ENCODE measurements around the gene GATAD1. TPM values are rescaled to one million over a fixed set of nuclear protein-coding genes. Genes with fewer than 3 reads are reported as not detected.

The GATAD1 gene
- total RNA-seq, 2 donors from 2014 or later: 12.4 to 15.4 TPM

DNA sequence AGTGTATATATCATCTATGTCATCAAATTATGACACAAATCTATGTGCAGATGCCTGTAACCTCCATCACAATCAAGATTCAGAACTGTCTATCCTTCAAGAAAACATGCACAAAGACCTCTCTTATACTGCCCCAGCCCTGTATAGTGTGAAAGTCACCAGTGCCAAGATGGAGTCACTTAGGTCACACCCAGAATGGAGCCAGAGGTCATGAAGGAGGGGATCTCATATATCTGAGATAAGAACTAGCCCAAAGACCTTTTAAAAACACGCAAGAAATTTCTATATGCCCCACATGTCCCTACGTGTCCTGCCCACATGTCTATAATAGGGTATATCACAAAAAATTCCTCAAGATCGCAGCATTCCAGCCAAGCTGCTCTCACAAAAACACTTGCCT, 20.1 kb upstream of the GATAD1 start:
- TF ChIP-seq, protein P1, sequence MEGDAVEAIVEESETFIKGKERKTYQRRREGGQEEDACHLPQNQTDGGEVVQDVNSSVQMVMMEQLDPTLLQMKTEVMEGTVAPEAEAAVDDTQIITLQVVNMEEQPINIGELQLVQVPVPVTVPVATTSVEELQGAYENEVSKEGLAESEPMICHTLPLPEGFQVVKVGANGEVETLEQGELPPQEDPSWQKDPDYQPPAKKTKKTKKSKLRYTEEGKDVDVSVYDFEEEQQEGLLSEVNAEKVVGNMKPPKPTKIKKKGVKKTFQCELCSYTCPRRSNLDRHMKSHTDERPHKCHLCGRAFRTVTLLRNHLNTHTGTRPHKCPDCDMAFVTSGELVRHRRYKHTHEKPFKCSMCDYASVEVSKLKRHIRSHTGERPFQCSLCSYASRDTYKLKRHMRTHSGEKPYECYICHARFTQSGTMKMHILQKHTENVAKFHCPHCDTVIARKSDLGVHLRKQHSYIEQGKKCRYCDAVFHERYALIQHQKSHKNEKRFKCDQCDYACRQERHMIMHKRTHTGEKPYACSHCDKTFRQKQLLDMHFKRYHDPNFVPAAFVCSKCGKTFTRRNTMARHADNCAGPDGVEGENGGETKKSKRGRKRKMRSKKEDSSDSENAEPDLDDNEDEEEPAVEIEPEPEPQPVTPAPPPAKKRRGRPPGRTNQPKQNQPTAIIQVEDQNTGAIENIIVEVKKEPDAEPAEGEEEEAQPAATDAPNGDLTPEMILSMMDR (IDR thresholded peaks at IDR 0.05): no peak
- Histone ChIP-seq H3K27ac (no peak overlapping the region), H3K9me3 (no peaks in the 10 kb centered on the region)

GRCh38 chr7:92432299-92432946, 14.9 kb upstream of the GATAD1 start:
- Histone ChIP-seq H3K36me3 (no peaks in the 10 kb centered on the region), H3K4me1 (no peaks in the 10 kb centered on the region), H3K4me3 (no peak overlapping the region), H3K27ac (no peak overlapping the region), H3K27me3 (no peaks in the 10 kb centered on the region), H3K9me3 (no peaks in the 10 kb centered on the region)
- no peak for DNase-seq (ENCODE audit: low spot score)
- TF ChIP-seq, protein P1 (IDR thresholded peaks at IDR 0.05): no peak

More for the DNA sequence above, 20.1 kb upstream of the GATAD1 start:
- H3K27me3 ChIP-seq: no peaks in the 10 kb centered on the region
- no peaks in the 10 kb centered on the region for H3K36me3 ChIP-seq
- peaks cover 0 to 4% of the 10 kb centered on the region in 2 donors for H3K4me1 ChIP-seq
- no peak overlapping the region for H3K4me3 ChIP-seq
- DNase-seq (ENCODE audit: low spot score): no peak

- TF ChIP-seq, protein P1 (IDR thresholded peaks at IDR 0.05): no peak
- no peaks in the 10 kb centered on the region for H3K27me3 ChIP-seq
- no peaks in the 10 kb centered on the region for H3K9me3 ChIP-seq
Measured at GRCh38 chr7:92433019-92433418, 14.3 kb upstream of the GATAD1 start.

GRCh38 chr7:92435542-92435941, 11.7 kb upstream of the GATAD1 start:
- Histone ChIP-seq H3K4me1 (no peaks in the 10 kb centered on the region), H3K27ac (no peak overlapping the region), H3K9me3 (no peaks in the 10 kb centered on the region), H3K27me3 (no peaks in the 10 kb centered on the region), H3K36me3 (no peaks in the 10 kb centered on the region), H3K4me3 (no peak overlapping the region)
- no peak for DNase-seq (ENCODE audit: low spot score)
- TF ChIP-seq, protein P1 (IDR thresholded peaks at IDR 0.05): no peak

More at GRCh38 chr7:92433019-92433418, 14.3 kb upstream of the GATAD1 start:
- no peak overlapping the region for H3K4me3 ChIP-seq
- no peak for DNase-seq (ENCODE audit: low spot score)
- H3K27ac ChIP-seq: no peak overlapping the region
- no peaks in the 10 kb centered on the region for H3K36me3 ChIP-seq
- H3K4me1 ChIP-seq: no peaks in the 10 kb centered on the region

DNA sequence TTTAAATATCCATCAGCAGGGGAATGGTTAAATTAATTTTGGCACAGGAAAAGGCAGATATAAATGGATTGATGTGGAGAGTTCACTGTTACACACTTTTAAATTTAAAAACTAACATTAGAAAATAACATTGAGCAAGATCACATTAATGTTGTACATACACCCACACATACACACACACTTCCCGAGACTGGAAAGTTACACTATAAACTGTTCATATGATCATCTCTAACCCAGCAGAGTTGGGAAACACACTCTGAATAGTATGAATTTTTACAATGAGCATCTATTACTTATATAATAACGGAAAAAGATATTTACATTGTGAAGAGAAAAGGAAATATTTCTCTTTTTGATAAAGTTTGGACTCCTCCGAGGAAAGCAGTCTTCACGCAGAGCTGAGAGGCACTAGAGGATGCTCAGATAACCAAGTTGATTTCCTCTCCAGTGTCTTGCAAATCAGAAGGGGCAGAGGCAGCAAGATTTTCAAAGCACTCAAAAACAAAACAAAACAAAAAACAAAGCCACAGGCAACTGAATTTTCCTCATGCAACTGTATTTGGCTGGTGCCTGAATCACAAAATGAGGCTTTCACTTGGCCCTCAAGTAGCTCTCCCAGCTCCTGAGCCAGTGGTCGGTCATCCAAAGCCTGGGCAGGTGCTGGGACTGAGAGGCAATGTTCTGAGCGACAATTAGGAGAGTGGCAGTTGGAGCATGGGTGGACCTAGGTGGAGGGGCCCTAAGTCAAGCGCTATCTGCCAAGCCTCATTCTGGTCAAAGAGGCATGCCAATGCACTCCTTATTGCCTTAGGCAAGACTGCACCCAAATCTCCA, 10.5 kb upstream of the GATAD1 start:
- H3K27me3 ChIP-seq: no peaks in the 10 kb centered on the region
- TF ChIP-seq, protein P1 (IDR thresholded peaks at IDR 0.05): no peak
- no peak overlapping the region for H3K4me3 ChIP-seq
- no peaks in the 10 kb centered on the region for H3K9me3 ChIP-seq
- no peak overlapping the region for H3K27ac ChIP-seq
- H3K36me3 ChIP-seq: no peaks in the 10 kb centered on the region
- DNase-seq (ENCODE audit: low spot score): no peak
- no peaks in the 10 kb centered on the region for H3K4me1 ChIP-seq

Data from right atrium auricular region (tissue), 2 donors.